DND-41 (cell line): ENCODE data around the gene PIGH.

Experiments
- ATAC-seq: fragments of 200-7000 bp; cut with Tn5 transposase; 3 replicates; pipeline ENCODE4 v1.9.1; 2021; ENCODE audit warnings: low read depth; ENCODE audit not compliant: insufficient read depth
- DNase-seq: peaks from one replicate; pipeline ENCODE4 v3.0.0-alpha.2; 2020
- H2AFZ ChIP-seq: 2 replicates; pipeline ENCODE4 v1.6.0; 2012; ENCODE audit warnings: low read depth, low read length
- H3K27ac ChIP-seq: 2 replicates; pipeline ENCODE4 v1.5.1; 2012; ENCODE audit warnings: low read length, inconsistent platforms
- H3K27me3 ChIP-seq: fragments of 200-600 bp; sonication (generic); 2 replicates; pipeline ENCODE4 v1.6.0; 2012; ENCODE audit warnings: low read length, mild to moderate bottlenecking, inconsistent platforms; ENCODE audit not compliant: insufficient read depth, poor library complexity
- H3K36me3 ChIP-seq: 2 replicates; pipeline ENCODE4 v1.5.1; 2012; ENCODE audit warnings: low read length, inconsistent platforms; ENCODE audit not compliant: insufficient read depth
- H3K4me1 ChIP-seq: 2 replicates; pipeline ENCODE4 v1.5.1; 2012; ENCODE audit warnings: mild to moderate bottlenecking, low read length; ENCODE audit not compliant: insufficient read depth
- H3K4me2 ChIP-seq: 2 replicates; pipeline ENCODE4 v1.6.0; 2012; ENCODE audit warnings: mild to moderate bottlenecking, moderate library complexity, low read length, inconsistent platforms; ENCODE audit not compliant: insufficient read depth
- H3K4me3 ChIP-seq, 2 experiments: fragments of 200-600 bp in 1 of 2; shearing (Covaris generic) in 1 of 2; 2 replicates each; pipeline ENCODE4 v1.5.1; 2012 to 2016; ENCODE audit warnings: inconsistent platforms in 2 of 2, low read length in 2 of 2, mild to moderate bottlenecking in 2 of 2, low read depth in 1 of 2, moderate library complexity in 1 of 2
- H3K79me2 ChIP-seq: 2 replicates; pipeline ENCODE4 v1.6.0; 2012; ENCODE audit warnings: low read length, inconsistent platforms; ENCODE audit not compliant: insufficient read depth
- H3K9ac ChIP-seq: 2 replicates; pipeline ENCODE4 v1.6.0; 2012; ENCODE audit warnings: low read depth, mild to moderate bottlenecking, inconsistent platforms, low read length, moderate library complexity
- H3K9me3 ChIP-seq: 2 replicates; pipeline ENCODE4 v1.5.1; 2012; ENCODE audit warnings: low read length, moderate library complexity, mild to moderate bottlenecking, inconsistent platforms; ENCODE audit not compliant: insufficient read depth, severe bottlenecking
- H4K20me1 ChIP-seq: 2 replicates; pipeline ENCODE4 v1.6.0; 2012; ENCODE audit warnings: low read length; ENCODE audit not compliant: insufficient read depth
- EZH2 ChIP-seq: IDR thresholded peaks from 3 replicates; pipeline ENCODE4 v1.6.1; 2012; ENCODE audit warnings: borderline replicate concordance, low read depth, mild to moderate bottlenecking, moderate library complexity, low read length, inconsistent platforms; ENCODE audit not compliant: severe bottlenecking
- TF ChIP-seq, protein P1 (sequence below): IDR thresholded peaks from 2 replicates; pipeline ENCODE4 v1.5.1; 2012; ENCODE audit warnings: borderline replicate concordance, low read length, moderate library complexity, mild to moderate bottlenecking; ENCODE audit not compliant: poor library complexity, severe bottlenecking; ENCODE audit errors: extremely low read depth

Gene PIGH

DNA sequence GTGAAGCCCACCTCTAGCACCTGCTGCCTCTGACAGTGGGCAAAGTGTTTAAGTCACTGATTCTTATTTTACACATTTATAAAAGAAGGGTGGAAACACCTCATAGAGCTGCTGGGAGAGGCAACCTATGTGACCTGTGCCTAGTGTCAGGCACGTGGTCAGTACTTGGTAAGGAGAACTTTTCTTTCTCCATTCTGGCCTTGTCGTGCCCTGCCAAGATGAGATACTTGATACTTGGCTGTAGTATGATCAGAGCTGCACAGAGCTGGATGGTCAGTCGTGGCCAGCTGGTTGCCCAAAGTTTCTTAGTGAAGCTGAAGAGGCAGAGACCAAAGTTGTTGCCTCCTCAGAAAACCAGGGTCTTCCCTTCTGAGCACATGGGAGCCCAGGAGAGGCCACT is 42.4 kb downstream of the PIGH start:
- Histone ChIP-seq H3K9ac (no peak overlapping the region), H3K27ac (no peak overlapping the region), H4K20me1 (no peaks in the 10 kb centered on the region), H3K4me2 (no peak overlapping the region), H3K4me1 (no peaks in the 10 kb centered on the region), H3K9me3 (no peaks in the 10 kb centered on the region), H3K4me3 (no peak overlapping the region), H2AFZ (no peak overlapping the region), H3K36me3 (no peaks in the 10 kb centered on the region), H3K79me2 (no peaks in the 10 kb centered on the region), H3K27me3 (peaks cover 23% of the 10 kb centered on the region)
- TF ChIP-seq, protein P1, sequence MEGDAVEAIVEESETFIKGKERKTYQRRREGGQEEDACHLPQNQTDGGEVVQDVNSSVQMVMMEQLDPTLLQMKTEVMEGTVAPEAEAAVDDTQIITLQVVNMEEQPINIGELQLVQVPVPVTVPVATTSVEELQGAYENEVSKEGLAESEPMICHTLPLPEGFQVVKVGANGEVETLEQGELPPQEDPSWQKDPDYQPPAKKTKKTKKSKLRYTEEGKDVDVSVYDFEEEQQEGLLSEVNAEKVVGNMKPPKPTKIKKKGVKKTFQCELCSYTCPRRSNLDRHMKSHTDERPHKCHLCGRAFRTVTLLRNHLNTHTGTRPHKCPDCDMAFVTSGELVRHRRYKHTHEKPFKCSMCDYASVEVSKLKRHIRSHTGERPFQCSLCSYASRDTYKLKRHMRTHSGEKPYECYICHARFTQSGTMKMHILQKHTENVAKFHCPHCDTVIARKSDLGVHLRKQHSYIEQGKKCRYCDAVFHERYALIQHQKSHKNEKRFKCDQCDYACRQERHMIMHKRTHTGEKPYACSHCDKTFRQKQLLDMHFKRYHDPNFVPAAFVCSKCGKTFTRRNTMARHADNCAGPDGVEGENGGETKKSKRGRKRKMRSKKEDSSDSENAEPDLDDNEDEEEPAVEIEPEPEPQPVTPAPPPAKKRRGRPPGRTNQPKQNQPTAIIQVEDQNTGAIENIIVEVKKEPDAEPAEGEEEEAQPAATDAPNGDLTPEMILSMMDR = no peak
- ATAC-seq (no peak), DNase-seq (no peak)

GRCh38 chr14:67557118-67557517 is 43.0 kb downstream of the PIGH start:
- no peak for TF ChIP-seq EZH2
- TF ChIP-seq, protein P1 = no peak
- DNase-seq (no peak), ATAC-seq (no peak)
- no peak overlapping the region for H2AFZ ChIP-seq
- H3K9ac ChIP-seq = no peak overlapping the region
- no peaks in the 10 kb centered on the region for H3K36me3 ChIP-seq
- H3K27ac ChIP-seq = no peak overlapping the region
- H4K20me1 ChIP-seq = no peaks in the 10 kb centered on the region
- H3K9me3 ChIP-seq = no peaks in the 10 kb centered on the region
- no peak overlapping the region for H3K4me3 ChIP-seq
- H3K4me2 ChIP-seq = no peak overlapping the region
- peaks cover 23% of the 10 kb centered on the region for H3K27me3 ChIP-seq
- H3K79me2 ChIP-seq = no peaks in the 10 kb centered on the region
- no peaks in the 10 kb centered on the region for H3K4me1 ChIP-seq

DNA sequence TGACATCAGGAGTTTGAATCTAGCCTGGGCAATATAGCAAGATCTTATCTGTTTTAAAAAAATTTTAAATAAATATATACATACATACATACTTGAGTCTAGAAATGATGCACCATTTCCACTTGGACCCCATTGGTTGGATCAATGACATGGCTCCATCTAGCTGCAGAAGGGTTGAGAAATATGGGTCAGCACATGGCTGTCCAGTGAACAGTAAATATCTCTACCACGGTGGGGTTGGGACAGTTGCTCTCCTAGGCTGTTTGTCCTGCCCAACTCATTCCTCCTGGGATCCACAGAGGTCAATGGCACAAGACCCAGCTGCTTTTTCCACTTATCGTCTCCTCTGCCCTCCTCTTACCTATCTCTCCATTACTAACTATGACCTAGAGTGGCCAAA is 43.4 kb downstream of the PIGH start:
- Histone ChIP-seq H3K79me2 (no peaks in the 10 kb centered on the region), H3K27me3 (peaks cover 23% of the 10 kb centered on the region), H2AFZ (no peak overlapping the region), H4K20me1 (no peaks in the 10 kb centered on the region), H3K27ac (no peak overlapping the region), H3K4me3 (no peak overlapping the region), H3K9ac (no peak overlapping the region), H3K36me3 (no peaks in the 10 kb centered on the region), H3K4me2 (no peak overlapping the region), H3K9me3 (no peaks in the 10 kb centered on the region), H3K4me1 (no peaks in the 10 kb centered on the region)
- TF ChIP-seq, protein P1 = no peak
- no peak for TF ChIP-seq EZH2
- no peak for DNase-seq
- ATAC-seq = no peak

DNA sequence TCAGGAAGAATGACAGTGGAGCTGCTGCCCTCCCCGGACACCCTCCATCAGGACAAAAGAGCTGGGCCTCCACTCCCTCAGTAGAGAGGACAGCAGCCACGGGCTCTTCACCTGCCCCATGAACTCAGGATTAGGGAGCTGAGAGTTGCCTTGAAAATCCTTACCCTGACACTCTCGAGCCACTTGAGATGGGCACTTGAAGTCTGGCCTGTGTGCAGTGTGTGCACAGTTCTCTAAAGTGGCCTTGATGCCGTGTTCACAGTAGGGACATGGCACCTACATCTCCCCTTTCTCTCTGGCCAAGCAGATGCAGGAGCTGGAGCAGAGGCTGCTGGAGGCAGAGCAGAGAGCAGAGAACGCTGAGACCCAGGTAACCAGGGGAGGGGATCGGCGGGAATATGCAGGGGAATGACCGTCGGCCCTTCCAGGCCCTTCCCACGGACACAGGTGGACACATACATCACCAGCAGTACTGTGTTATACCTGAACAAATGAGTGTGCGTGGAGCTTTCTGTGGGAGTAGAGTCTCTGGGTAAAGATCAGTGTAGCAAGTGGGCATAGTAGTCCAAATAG is 44.5 kb downstream of the PIGH start:
- Histone ChIP-seq H3K4me2 (no peak overlapping the region), H3K27ac (no peak overlapping the region), H3K27me3 (peaks cover 23% of the 10 kb centered on the region), H3K4me1 (no peaks in the 10 kb centered on the region), H3K36me3 (no peaks in the 10 kb centered on the region), H3K9ac (no peak overlapping the region), H3K4me3 (no peak overlapping the region), H4K20me1 (no peaks in the 10 kb centered on the region), H2AFZ (no peak overlapping the region), H3K79me2 (no peaks in the 10 kb centered on the region), H3K9me3 (no peaks in the 10 kb centered on the region)
- TF ChIP-seq EZH2 = no peak
- TF ChIP-seq, protein P1 = no peak
- no peak for DNase-seq
- no peak for ATAC-seq
